ENCODE results near the gene SLC25A42.

DNA sequence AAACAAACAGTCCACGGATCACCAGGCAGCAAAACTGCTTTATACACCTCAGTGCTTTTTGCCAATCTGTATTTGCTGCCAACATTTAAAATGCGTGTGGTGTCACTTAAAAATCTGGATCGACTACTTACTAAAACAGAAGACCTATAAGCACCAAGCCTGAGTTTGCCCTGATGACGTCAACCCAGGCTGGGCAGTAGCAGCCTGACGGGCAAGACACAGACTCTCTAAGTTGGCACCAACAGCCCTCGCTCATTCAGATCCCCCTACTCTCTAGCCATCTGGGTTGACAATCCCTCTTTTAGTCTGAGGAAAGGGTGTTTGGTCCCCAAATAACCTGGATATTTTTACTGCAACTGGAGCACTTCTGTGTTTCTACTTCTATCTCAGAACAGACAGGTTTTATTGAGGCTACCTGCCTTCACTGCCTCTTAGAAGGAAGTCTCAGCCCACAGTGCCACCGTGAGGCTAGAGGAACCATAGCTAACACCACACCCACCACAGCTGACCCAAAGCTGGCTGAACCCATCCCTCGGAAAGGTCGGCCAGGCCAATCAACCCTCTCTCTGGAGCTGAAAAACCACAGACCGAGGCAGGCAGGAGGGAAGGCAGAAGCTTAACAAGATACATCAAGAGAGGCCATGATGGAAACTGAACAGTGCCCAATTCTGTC lies 37.4 kb upstream of the SLC25A42 start:
- TF ChIP-seq SMC3 (IDR thresholded peaks at IDR 0.05; ENCODE audit: low read depth, low read length) = no peak
- TF ChIP-seq, protein P1, sequence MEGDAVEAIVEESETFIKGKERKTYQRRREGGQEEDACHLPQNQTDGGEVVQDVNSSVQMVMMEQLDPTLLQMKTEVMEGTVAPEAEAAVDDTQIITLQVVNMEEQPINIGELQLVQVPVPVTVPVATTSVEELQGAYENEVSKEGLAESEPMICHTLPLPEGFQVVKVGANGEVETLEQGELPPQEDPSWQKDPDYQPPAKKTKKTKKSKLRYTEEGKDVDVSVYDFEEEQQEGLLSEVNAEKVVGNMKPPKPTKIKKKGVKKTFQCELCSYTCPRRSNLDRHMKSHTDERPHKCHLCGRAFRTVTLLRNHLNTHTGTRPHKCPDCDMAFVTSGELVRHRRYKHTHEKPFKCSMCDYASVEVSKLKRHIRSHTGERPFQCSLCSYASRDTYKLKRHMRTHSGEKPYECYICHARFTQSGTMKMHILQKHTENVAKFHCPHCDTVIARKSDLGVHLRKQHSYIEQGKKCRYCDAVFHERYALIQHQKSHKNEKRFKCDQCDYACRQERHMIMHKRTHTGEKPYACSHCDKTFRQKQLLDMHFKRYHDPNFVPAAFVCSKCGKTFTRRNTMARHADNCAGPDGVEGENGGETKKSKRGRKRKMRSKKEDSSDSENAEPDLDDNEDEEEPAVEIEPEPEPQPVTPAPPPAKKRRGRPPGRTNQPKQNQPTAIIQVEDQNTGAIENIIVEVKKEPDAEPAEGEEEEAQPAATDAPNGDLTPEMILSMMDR (conservative IDR thresholded peaks at IDR 0.05; ENCODE audit: low read depth, low read length) = no peak
- no peak for TF ChIP-seq POLR2A (IDR thresholded peaks at IDR 0.05; ENCODE audit: low read depth, low read length)
- no peak for TF ChIP-seq FOS (IDR thresholded peaks at IDR 0.05; ENCODE audit: low read depth, low read length)
- TF ChIP-seq BHLHE40 (IDR thresholded peaks at IDR 0.05; ENCODE audit: low read depth, low read length) = no peak
- TF ChIP-seq RCOR1 (IDR thresholded peaks at IDR 0.05; ENCODE audit: insufficient replicate concordance, low read length) = no peak
- TF ChIP-seq, protein P2, sequence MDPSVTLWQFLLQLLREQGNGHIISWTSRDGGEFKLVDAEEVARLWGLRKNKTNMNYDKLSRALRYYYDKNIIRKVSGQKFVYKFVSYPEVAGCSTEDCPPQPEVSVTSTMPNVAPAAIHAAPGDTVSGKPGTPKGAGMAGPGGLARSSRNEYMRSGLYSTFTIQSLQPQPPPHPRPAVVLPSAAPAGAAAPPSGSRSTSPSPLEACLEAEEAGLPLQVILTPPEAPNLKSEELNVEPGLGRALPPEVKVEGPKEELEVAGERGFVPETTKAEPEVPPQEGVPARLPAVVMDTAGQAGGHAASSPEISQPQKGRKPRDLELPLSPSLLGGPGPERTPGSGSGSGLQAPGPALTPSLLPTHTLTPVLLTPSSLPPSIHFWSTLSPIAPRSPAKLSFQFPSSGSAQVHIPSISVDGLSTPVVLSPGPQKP (IDR thresholded peaks at IDR 0.05; ENCODE audit: borderline replicate concordance, low read depth, low read length) = no peak
- TF ChIP-seq MAZ (IDR thresholded peaks at IDR 0.05; ENCODE audit: borderline replicate concordance, low read depth, low read length) = no peak
- TF ChIP-seq CEBPB (IDR thresholded peaks at IDR 0.05; ENCODE audit: low read depth, low read length) = no peak
- no peak for TF ChIP-seq MXI1 (IDR thresholded peaks at IDR 0.05; ENCODE audit: borderline replicate concordance, low read depth, low read length)
- no peak for TF ChIP-seq CHD1 (IDR thresholded peaks at IDR 0.05; ENCODE audit: low read depth, low read length)
- no peak for TF ChIP-seq MAFK (IDR thresholded peaks at IDR 0.05; ENCODE audit: low read depth, low read length)
- TF ChIP-seq RFX5 (IDR thresholded peaks at IDR 0.05; ENCODE audit: low read depth, low read length) = no peak
